ENCODE data around the gene RAB11FIP2. TPM values are rescaled to one million over a fixed set of nuclear protein-coding genes. Genes with fewer than 3 reads are reported as not detected.

Gene RAB11FIP2
- total RNA-seq, 2 experiments from 2014 or later, result 6.6 to 9.7 TPM

DNA sequence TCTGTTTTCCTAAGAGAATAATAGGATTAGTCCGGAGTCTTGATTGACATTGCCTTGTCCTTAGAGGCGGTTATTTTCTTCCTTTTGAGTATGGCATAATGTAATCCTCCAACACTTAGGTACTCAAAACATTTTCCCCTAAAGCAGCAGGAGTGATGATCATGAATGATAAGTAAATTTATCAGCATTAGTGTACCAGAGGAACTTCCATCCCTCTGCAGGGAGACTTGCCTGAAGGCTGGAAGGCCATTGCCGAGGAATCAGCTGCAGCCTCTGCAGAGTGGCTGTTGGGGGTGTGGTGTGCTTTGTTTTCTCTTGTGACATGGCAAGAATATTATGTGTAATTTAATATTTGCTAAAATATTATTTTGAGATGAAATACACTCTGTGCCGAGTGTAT, 56.8 kb downstream of the RAB11FIP2 start:
- DNase-seq (no peak), ATAC-seq (no peak)
- Mint-ChIP-seq H3K4me3 (no peak overlapping the region), H3K4me1 (ENCODE audit: low read depth) (no peaks in the 10 kb centered on the region), H3K27me3 (no peaks in the 10 kb centered on the region), H3K36me3 (ENCODE audit: low read depth) (peaks cover 7% of the 10 kb centered on the region), H3K27ac (no peak overlapping the region), H3K9me3 (peaks cover 18% of the 10 kb centered on the region)
- ChIA-PET CTCF (no interaction called here), POLR2A (no interaction called here)
- TF ChIP-seq, protein P1, sequence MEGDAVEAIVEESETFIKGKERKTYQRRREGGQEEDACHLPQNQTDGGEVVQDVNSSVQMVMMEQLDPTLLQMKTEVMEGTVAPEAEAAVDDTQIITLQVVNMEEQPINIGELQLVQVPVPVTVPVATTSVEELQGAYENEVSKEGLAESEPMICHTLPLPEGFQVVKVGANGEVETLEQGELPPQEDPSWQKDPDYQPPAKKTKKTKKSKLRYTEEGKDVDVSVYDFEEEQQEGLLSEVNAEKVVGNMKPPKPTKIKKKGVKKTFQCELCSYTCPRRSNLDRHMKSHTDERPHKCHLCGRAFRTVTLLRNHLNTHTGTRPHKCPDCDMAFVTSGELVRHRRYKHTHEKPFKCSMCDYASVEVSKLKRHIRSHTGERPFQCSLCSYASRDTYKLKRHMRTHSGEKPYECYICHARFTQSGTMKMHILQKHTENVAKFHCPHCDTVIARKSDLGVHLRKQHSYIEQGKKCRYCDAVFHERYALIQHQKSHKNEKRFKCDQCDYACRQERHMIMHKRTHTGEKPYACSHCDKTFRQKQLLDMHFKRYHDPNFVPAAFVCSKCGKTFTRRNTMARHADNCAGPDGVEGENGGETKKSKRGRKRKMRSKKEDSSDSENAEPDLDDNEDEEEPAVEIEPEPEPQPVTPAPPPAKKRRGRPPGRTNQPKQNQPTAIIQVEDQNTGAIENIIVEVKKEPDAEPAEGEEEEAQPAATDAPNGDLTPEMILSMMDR (IDR thresholded peaks at IDR 0.05), result no peak
- intact Hi-C loops (cut with micrococcal nuclease), result no loop called here

GRCh38 chr10:117988814-117989213, 57.9 kb downstream of the RAB11FIP2 start:
- H3K36me3 Mint-ChIP-seq (ENCODE audit: low read depth), result peaks cover 6% of the 10 kb centered on the region
- intact Hi-C loops (cut with micrococcal nuclease), result no loop called here
- H3K9me3 Mint-ChIP-seq, result peaks cover 18% of the 10 kb centered on the region
- no peak overlapping the region for H3K27ac Mint-ChIP-seq
- CTCF ChIA-PET, result no interaction called here
- H3K27me3 Mint-ChIP-seq, result no peaks in the 10 kb centered on the region
- DNase-seq (no peak), ATAC-seq (no peak)
- TF ChIP-seq, protein P1 (IDR thresholded peaks at IDR 0.05), result no peak
- POLR2A ChIA-PET, result no interaction called here
- no peaks in the 10 kb centered on the region for H3K4me1 Mint-ChIP-seq (ENCODE audit: low read depth)
- no peak overlapping the region for H3K4me3 Mint-ChIP-seq

- Mint-ChIP-seq H3K4me3 (no peak overlapping the region), H3K27ac (no peak overlapping the region), H3K9me3 (peaks cover 18% of the 10 kb centered on the region), H3K4me1 (ENCODE audit: low read depth) (no peaks in the 10 kb centered on the region), H3K36me3 (ENCODE audit: low read depth) (peaks cover 2% of the 10 kb centered on the region), H3K27me3 (no peaks in the 10 kb centered on the region)
- TF ChIP-seq, protein P1 (IDR thresholded peaks at IDR 0.05), result no peak
- POLR2A ChIA-PET, result no interaction called here
- ATAC-seq (no peak), DNase-seq (no peak)
- CTCF ChIA-PET, result no interaction called here
- intact Hi-C loops (cut with micrococcal nuclease), result no loop called here
Observed at GRCh38 chr10:117987244-117987909, 59.4 kb downstream of the RAB11FIP2 start.

GRCh38 chr10:117983961-117984360, 62.8 kb downstream of the RAB11FIP2 start:
- Mint-ChIP-seq H3K4me3 (no peak overlapping the region), H3K4me1 (ENCODE audit: low read depth) (no peaks in the 10 kb centered on the region), H3K27ac (no peak overlapping the region), H3K27me3 (no peaks in the 10 kb centered on the region), H3K36me3 (ENCODE audit: low read depth) (no peaks in the 10 kb centered on the region), H3K9me3 (peaks cover 18% of the 10 kb centered on the region)
- ATAC-seq (no peak), DNase-seq (no peak)
- CTCF ChIA-PET, result interaction anchor here (1.2 kb wide), 1 partner anchor 8 kb away, joined by 3 read pairs; no protein-coding TSS in a partner anchor
- intact Hi-C loops (cut with micrococcal nuclease), result no loop called here
- TF ChIP-seq, protein P1 (IDR thresholded peaks at IDR 0.05), result no peak
- POLR2A ChIA-PET, result no interaction called here

- TF ChIP-seq, protein P1 (IDR thresholded peaks at IDR 0.05), result no peak
- no peak overlapping the region for H3K4me3 Mint-ChIP-seq
- no peaks in the 10 kb centered on the region for H3K36me3 Mint-ChIP-seq (ENCODE audit: low read depth)
- ATAC-seq (no peak), DNase-seq (no peak)
- peaks cover 3% of the 10 kb centered on the region for H3K9me3 Mint-ChIP-seq
- H3K4me1 Mint-ChIP-seq (ENCODE audit: low read depth), result no peaks in the 10 kb centered on the region
- intact Hi-C loops (cut with micrococcal nuclease), result no loop called here
- ChIA-PET CTCF (no interaction called here), POLR2A (no interaction called here)
- peaks cover 1% of the 10 kb centered on the region for H3K27me3 Mint-ChIP-seq
- no peak overlapping the region for H3K27ac Mint-ChIP-seq
Observed at GRCh38 chr10:117980755-117981702, 65.7 kb downstream of the RAB11FIP2 start.

Measured in activated CD8-positive, alpha-beta T cell treated with anti-CD3 and anti-CD28 coated beads for 36 hours (primary cell).